Esophagus muscularis mucosa (tissue), 4 donors: Measurements from ENCODE around the gene PASK.

Experiments
- EP300 ChIP-seq: sonication (generic); formaldehyde crosslinking; IDR thresholded peaks from one replicate; pipeline ENCODE4 v1.6.1; 2017; ENCODE audit warnings: antibody characterized with exemption
- POLR2A ChIP-seq: fragments of 450-650 bp; IDR thresholded peaks from one replicate; pipeline ENCODE4 v1.6.1; 2017; ENCODE audit warnings: antibody characterized with exemption, moderate library complexity, mild to moderate bottlenecking, low read depth
- POLR2AphosphoS5 ChIP-seq, 2 donors: sonication (generic); formaldehyde crosslinking; IDR thresholded peaks; one replicate each; pipeline ENCODE4 v1.6.1; 2017; ENCODE audit warnings: antibody characterized with exemption in 2 of 2
- TF ChIP-seq, protein P1 (sequence below), 3 experiments: fragments of 200-600 bp in 2 of 3; fragments of 450-650 bp in 1 of 3; sonication (generic) in 2 of 3; IDR thresholded peaks; one replicate each; pipeline ENCODE4 v1.5.1; 2017 to 2019; ENCODE audit warnings: antibody characterized with exemption in 3 of 3, mild to moderate bottlenecking in 2 of 3, moderate library complexity in 1 of 3

DNA sequence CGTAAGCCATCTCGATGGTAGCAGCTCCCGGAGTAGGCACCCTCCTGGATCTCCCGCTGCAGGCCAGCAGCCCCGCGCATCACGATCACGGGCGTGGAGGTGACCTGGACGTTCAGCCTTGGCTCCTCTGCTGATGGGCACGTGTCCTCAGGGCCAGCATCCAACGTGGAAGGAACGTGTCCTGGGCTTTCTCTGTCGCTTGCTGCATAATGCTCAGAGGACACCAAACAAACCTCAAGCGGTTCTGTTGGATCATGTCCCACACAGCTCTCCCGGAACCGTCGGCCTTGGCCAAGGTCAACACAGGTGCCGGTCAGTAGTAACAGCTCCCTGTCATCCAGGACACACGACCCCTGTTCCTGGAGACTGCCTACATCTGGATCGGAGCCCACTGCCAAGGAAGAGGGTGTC is 23.1 kb downstream of the PASK start:
- TF ChIP-seq, protein P1, sequence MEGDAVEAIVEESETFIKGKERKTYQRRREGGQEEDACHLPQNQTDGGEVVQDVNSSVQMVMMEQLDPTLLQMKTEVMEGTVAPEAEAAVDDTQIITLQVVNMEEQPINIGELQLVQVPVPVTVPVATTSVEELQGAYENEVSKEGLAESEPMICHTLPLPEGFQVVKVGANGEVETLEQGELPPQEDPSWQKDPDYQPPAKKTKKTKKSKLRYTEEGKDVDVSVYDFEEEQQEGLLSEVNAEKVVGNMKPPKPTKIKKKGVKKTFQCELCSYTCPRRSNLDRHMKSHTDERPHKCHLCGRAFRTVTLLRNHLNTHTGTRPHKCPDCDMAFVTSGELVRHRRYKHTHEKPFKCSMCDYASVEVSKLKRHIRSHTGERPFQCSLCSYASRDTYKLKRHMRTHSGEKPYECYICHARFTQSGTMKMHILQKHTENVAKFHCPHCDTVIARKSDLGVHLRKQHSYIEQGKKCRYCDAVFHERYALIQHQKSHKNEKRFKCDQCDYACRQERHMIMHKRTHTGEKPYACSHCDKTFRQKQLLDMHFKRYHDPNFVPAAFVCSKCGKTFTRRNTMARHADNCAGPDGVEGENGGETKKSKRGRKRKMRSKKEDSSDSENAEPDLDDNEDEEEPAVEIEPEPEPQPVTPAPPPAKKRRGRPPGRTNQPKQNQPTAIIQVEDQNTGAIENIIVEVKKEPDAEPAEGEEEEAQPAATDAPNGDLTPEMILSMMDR (IDR thresholded peaks at IDR 0.05): no peak
- TF ChIP-seq POLR2A (no peak), POLR2AphosphoS5 (IDR thresholded peaks at IDR 0.05) (no peak), EP300 (no peak)
